Right lobe of liver (tissue), 6 donors: ENCODE data around the gene CRKL. TPM values are rescaled to one million over a fixed set of nuclear protein-coding genes. Genes with fewer than 3 reads are reported as not detected.

Source experiments
- ATAC-seq, 4 donors: fragments of 200-7000 bp; cut with Tn5 transposase; one replicate each; pipeline ENCODE4 v1.9.1; 2020; ENCODE audit warnings: mild to moderate bottlenecking in 4 of 4, moderate library complexity in 4 of 4
- DNase-seq, 3 donors: peaks; one replicate each; pipeline ENCODE4 v3.0.0-alpha.2; 2020
- H3K27ac ChIP-seq, 3 donors: fragments of 200-600 bp; one replicate each; pipeline ENCODE4 v1.8.0; 2022
- H3K27me3 ChIP-seq, 2 donors: fragments of 200-600 bp; one replicate each; pipeline ENCODE4 v1.8.0; 2022
- H3K36me3 ChIP-seq, 4 donors: fragments of 200-600 bp; sonication (generic) in 1 of 4; one replicate each; pipeline versions ENCODE4 v1.5.1 to v1.8.0; 2017 to 2022; ENCODE audit warnings: control low read depth in 1 of 4
- H3K4me1 ChIP-seq, 4 donors: fragments of 200-600 bp; sonication (generic) in 1 of 4; one replicate each; pipeline versions ENCODE4 v1.5.1 to v1.8.0; 2017 to 2022; ENCODE audit warnings: control low read depth in 1 of 4
- H3K4me3 ChIP-seq, 3 donors: fragments of 200-600 bp; one replicate each; pipeline ENCODE4 v1.8.0; 2022
- H3K9me3 ChIP-seq, 4 donors: fragments of 200-600 bp; sonication (generic) in 1 of 4; one replicate each; pipeline versions ENCODE4 v1.5.1 to v1.8.0; 2017 to 2022; ENCODE audit warnings: control low read depth in 1 of 4
- POLR2A ChIP-seq: fragments of 450-650 bp; IDR thresholded peaks from one replicate; pipeline ENCODE4 v1.6.1; 2017; ENCODE audit warnings: antibody characterized with exemption, mild to moderate bottlenecking
- WGBS: methylation state at CpG from one replicate; pipeline ENCODE4 v1.1.6; 2018; ENCODE audit warnings: low coverage, low lambda C conversion rate; ENCODE audit not compliant: insufficient coverage; ENCODE audit errors: missing lambda C conversion rate; 5-methylcytosine and 5-hydroxymethylcytosine counted together
- intact Hi-C, 2 donors: fragments of 100-400 bp; cut with DNase I; formaldehyde crosslinking; loops; one replicate each; pipeline versions ENCODE4 v1.11.2 to v1.14.1; 2022
- total RNA-seq, 6 experiments: library from RNA; depleted of rRNA in 2 of 6; stranded (reverse); fragments of >200 nt in 2 of 6; fragmentation: NEBNext Ultra II Directional in 3 of 6; extraction: Animal tissue kit (Norgen Biotek cat#: 25700) in 3 of 6; gene quantifications; one replicate each; pipeline versions ENCODE4 v1.1.0 to v1.2.4, GENCODE V29; 2016 to 2023
- TF ChIP-seq, protein P1 (sequence below), 4 donors: fragments of 200-600 bp in 3 of 4; fragments of 450-650 bp in 1 of 4; IDR thresholded peaks; one replicate each; pipeline versions ENCODE4 v1.5.1 to v1.8.0; 2016 to 2022; ENCODE audit warnings: antibody characterized with exemption in 4 of 4, mild to moderate bottlenecking in 2 of 4
- donor health status: DM: no; HTN: yes; CAD: no.
- donor health status: DM: no; HTN: no; CAD: no.
- donor health status: DM: no; HTN: no; CAD: no.
- donor health status: DM: no; HTN: yes; CAD: no.
- donor health status: DM: no; HTN: yes; CAD: no.

The CRKL gene
- total RNA-seq, 6 experiments from 2014 or later: 27.5 to 53.1 (median 35.2) TPM

DNA sequence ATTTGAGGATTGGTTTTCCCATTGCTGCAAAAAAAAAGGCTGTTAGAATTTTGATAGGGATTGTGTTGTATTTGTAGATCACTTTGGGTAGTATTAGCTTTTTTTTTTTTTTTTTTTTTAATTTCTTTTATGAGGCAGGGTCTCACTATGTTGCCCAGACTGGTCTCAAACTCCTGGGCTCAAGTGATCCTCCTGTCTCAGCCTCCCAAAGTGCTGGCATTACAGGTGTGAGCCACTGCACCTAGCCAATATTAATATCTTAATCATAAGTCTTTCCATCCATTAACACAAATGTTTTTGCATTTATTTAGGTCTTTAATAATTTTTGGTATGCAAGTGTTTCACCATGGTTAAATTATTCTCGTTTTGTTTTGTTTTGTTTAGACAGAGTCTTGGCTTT lies 26.8 kb downstream of the CRKL start:
- intact Hi-C loops: loop anchor here in 1 of 2 donors (10.0 kb wide), 1 partner anchor 51 kb away; no protein-coding TSS in a partner anchor
- peaks cover 0 to 41% (median 13%) of the 10 kb centered on the region in 4 donors for H3K4me1 ChIP-seq
- DNase-seq (no peak), ATAC-seq (no peak)
- no peaks in the 10 kb centered on the region for H3K36me3 ChIP-seq
- no peak overlapping the region for H3K4me3 ChIP-seq
- no peak overlapping the region for H3K27ac ChIP-seq
- H3K9me3 ChIP-seq: no peaks in the 10 kb centered on the region
- H3K27me3 ChIP-seq: no peaks in the 10 kb centered on the region
- TF ChIP-seq POLR2A: no peak
- TF ChIP-seq, protein P1, sequence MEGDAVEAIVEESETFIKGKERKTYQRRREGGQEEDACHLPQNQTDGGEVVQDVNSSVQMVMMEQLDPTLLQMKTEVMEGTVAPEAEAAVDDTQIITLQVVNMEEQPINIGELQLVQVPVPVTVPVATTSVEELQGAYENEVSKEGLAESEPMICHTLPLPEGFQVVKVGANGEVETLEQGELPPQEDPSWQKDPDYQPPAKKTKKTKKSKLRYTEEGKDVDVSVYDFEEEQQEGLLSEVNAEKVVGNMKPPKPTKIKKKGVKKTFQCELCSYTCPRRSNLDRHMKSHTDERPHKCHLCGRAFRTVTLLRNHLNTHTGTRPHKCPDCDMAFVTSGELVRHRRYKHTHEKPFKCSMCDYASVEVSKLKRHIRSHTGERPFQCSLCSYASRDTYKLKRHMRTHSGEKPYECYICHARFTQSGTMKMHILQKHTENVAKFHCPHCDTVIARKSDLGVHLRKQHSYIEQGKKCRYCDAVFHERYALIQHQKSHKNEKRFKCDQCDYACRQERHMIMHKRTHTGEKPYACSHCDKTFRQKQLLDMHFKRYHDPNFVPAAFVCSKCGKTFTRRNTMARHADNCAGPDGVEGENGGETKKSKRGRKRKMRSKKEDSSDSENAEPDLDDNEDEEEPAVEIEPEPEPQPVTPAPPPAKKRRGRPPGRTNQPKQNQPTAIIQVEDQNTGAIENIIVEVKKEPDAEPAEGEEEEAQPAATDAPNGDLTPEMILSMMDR (IDR thresholded peaks at IDR 0.05): no peak
- 0% methylated on average over 1 of the region's 1 CpG for whole genome bisulfite sequencing

DNA sequence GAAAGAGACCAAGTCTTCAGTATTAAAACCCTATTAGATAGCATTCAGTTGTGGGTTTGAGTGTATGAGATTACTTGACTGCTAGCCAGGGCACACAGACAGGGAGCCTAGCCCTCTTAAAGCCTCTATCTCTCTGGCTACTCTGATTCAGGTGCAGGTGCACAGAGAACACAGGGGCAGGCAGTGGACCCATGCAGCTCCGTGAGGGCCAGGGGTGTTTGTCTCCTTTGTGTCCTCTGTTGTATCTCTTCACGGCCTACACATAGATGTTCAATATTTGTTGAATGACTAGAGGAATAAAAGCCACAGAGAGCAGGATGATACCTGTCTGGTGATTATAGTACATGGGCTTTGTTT lies 28.3 kb downstream of the CRKL start:
- 75% methylated on average over 1 of the region's 2 CpGs for WGBS
- TF ChIP-seq, protein P1 (IDR thresholded peaks at IDR 0.05): no peak
- no peak for TF ChIP-seq POLR2A
- H3K27ac ChIP-seq: no peak overlapping the region
- DNase-seq: no peak
- H3K9me3 ChIP-seq: no peaks in the 10 kb centered on the region
- H3K27me3 ChIP-seq: no peaks in the 10 kb centered on the region
- intact Hi-C loops: loop anchor here in 1 of 2 donors (10.0 kb wide), 1 partner anchor 49 kb away; no protein-coding TSS in a partner anchor
- H3K4me1 ChIP-seq: peaks cover 0 to 34% (median 11%) of the 10 kb centered on the region in 4 donors
- H3K36me3 ChIP-seq: peaks cover 0 to 8% (median 3%) of the 10 kb centered on the region in 4 donors
- no peak overlapping the region for H3K4me3 ChIP-seq
- no peak for ATAC-seq

DNA sequence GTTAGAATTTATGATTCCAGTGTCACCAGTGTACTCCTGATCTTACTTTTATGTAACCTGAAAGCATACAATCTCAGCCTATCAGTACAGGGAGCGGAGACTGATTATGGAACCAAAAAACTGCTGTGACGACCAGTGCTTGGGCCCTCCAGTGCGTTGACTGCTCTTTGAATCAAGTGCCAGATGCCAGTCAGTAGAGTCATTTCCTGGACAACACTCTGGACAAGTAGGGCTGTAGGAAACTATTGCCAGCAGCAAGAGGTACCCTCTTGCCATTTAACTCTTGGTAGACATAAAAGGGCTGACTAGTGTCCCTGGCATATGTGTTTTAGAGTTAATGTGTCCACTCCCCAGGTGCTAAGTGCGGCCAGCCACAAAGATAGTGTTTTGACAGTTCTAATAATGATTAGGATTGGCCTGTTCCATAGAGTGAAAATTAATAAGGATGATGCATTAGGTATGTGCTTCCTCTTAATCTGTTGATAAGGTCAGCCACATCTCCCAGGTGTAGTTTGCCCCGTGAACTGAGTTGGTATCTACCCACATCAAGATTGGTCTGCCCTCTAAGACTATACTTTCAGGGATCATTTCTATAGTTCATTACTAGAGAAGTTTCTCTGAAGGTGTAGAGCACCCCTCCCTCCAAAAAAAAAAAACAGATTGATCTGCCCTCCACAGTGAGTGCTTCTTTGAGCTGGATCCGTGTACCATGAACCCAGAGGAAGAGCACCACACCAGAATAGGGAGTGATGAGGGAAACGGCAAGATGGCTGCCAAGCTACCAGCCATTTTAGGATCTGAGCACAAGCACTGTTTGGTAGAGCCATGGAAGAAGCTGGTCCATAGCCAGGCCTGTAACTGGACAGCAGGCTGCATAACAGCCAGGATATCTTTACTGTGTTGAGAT lies 29.1 kb downstream of the CRKL start:
- no peaks in the 10 kb centered on the region for H3K9me3 ChIP-seq
- no peak overlapping the region for H3K4me3 ChIP-seq
- H3K36me3 ChIP-seq: peaks cover 0 to 14% (median 6%) of the 10 kb centered on the region in 4 donors
- no peaks in the 10 kb centered on the region for H3K27me3 ChIP-seq
- DNase-seq (no peak), ATAC-seq (peak in 1 of 4 donors; percentile 15)
- no peak for TF ChIP-seq POLR2A
- TF ChIP-seq, protein P1 (IDR thresholded peaks at IDR 0.05): no peak
- intact Hi-C loops: loop anchor here in 1 of 2 donors (10.0 kb wide), 1 partner anchor 48 kb away; no protein-coding TSS in a partner anchor
- WGBS: 72% methylated on average over 5 of the region's 7 CpGs
- no peak overlapping the region for H3K27ac ChIP-seq
- H3K4me1 ChIP-seq: peaks cover 0 to 36% (median 11%) of the 10 kb centered on the region in 4 donors

DNA sequence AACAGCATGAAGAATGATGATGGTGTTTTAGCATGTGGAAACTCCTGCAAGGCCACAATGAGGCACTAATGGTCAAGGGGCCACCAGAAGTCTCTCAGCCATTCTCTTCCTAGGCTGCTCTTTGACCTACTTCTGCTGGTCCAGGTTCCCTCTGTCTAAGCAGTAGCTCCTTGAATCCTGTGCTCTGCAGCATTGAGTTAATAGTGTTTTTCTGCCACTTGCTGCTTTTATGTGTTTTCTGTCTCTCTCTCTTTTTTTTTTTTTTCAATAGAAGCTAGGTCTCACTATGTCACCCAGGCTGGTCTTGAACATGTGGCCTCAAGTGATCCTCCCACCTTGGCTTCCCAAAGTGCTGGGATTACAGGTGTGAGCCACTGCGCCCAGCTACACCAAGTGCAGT lies 29.8 kb downstream of the CRKL start:
- intact Hi-C loops: loop anchor here in 1 of 2 donors (10.0 kb wide), 1 partner anchor 48 kb away; no protein-coding TSS in a partner anchor
- no peak for DNase-seq
- no peaks in the 10 kb centered on the region for H3K9me3 ChIP-seq
- 100% methylated on average over 1 of the region's 1 CpG for WGBS
- peaks cover 0 to 14% (median 6%) of the 10 kb centered on the region in 4 donors for H3K36me3 ChIP-seq
- H3K27me3 ChIP-seq: no peaks in the 10 kb centered on the region
- TF ChIP-seq, protein P1 (IDR thresholded peaks at IDR 0.05): no peak
- no peak for TF ChIP-seq POLR2A
- H3K4me3 ChIP-seq: no peak overlapping the region
- ATAC-seq: no peak
- H3K4me1 ChIP-seq: peaks cover 0 to 38% (median 14%) of the 10 kb centered on the region in 4 donors
- no peak overlapping the region for H3K27ac ChIP-seq
